Vagina (tissue), 2 donors: Measurements from ENCODE around the gene ROGDI.

ENCODE experiments used
- CTCF ChIP-seq, 3 experiments: fragments of 450-650 bp in 2 of 3; fragments of 200-600 bp in 1 of 3; sonication (generic) in 1 of 3; IDR thresholded peaks; one replicate each; pipeline ENCODE4 v1.5.1; 2017 to 2019; ENCODE audit warnings: antibody characterized with exemption in 3 of 3, mild to moderate bottlenecking in 2 of 3, moderate library complexity in 2 of 3
- POLR2A ChIP-seq, 2 donors: fragments of 450-650 bp; IDR thresholded peaks; one replicate each; pipeline ENCODE4 v1.6.1; 2017; ENCODE audit warnings: antibody characterized with exemption in 2 of 2, mild to moderate bottlenecking in 2 of 2, moderate library complexity in 2 of 2

GRCh38 chr16:4760221-4760910 lies 42.1 kb downstream of the ROGDI start:
- TF ChIP-seq POLR2A (IDR thresholded peaks at IDR 0.05): no peak
- no peak for TF ChIP-seq CTCF (IDR thresholded peaks at IDR 0.05)
